ENCODE measurements around the gene CTSW. TPM values are rescaled to one million over a fixed set of nuclear protein-coding genes. Genes with fewer than 3 reads are reported as not detected.

The CTSW gene
- total RNA-seq, 1 experiment from 2014 or later = not detected

DNA sequence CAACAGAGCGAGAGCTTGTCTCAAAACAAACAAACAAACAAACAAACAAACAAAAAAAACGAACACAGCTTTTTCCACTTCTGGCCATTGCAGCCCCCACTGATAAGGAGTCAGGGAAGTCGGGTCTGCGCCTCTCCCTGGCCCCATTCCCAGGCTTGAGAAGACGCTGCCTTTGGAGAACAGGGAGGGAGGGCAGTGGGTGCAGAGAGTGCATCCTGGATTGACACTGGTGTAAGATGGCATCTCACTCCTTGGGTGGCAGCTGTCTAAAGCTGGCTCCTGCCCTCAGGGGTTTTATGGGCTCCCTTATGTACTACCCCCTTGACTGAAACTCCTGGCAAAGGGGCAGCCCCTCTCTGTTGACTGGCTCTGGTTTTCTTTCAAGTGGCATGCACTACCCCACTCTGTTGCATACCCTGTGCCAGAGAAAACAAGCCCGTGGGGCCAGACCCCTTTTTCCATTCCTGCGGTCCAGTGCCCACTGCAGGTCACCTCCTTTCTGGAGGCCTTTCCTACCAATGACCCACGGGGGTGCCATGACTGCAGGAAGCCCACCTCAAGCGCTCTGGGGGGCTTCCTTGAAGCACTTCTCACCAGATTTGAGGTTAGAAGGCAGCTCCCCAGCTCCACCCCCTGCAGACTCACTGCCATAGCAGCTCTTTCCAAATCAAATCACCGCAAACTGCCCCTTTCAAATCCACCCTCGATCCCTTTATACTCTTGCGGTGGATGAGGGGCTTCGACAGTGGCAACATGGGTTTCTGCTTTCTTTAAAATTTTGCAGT is 52.3 kb downstream of the CTSW start:
- no TSS peak for BruUV-seq (replicated peaks)
- DNase-seq (ENCODE audit: unreplicated experiment) = no peak
- no peaks in the 10 kb centered on the region for H3K9me3 Mint-ChIP-seq (ENCODE audit: unreplicated experiment)
- H3K27ac Mint-ChIP-seq (ENCODE audit: low read depth, unreplicated experiment) = no peak overlapping the region
- H3K27me3 Mint-ChIP-seq (ENCODE audit: insufficient read depth, unreplicated experiment) = no peaks in the 10 kb centered on the region
- H3K36me3 Mint-ChIP-seq (ENCODE audit: insufficient read depth, unreplicated experiment) = no peaks in the 10 kb centered on the region
- no peak overlapping the region for H3K4me3 Mint-ChIP-seq (ENCODE audit: unreplicated experiment)
- intact Hi-C loops (cut with micrococcal nuclease) = no loop called here
- TF ChIP-seq, protein P1, sequence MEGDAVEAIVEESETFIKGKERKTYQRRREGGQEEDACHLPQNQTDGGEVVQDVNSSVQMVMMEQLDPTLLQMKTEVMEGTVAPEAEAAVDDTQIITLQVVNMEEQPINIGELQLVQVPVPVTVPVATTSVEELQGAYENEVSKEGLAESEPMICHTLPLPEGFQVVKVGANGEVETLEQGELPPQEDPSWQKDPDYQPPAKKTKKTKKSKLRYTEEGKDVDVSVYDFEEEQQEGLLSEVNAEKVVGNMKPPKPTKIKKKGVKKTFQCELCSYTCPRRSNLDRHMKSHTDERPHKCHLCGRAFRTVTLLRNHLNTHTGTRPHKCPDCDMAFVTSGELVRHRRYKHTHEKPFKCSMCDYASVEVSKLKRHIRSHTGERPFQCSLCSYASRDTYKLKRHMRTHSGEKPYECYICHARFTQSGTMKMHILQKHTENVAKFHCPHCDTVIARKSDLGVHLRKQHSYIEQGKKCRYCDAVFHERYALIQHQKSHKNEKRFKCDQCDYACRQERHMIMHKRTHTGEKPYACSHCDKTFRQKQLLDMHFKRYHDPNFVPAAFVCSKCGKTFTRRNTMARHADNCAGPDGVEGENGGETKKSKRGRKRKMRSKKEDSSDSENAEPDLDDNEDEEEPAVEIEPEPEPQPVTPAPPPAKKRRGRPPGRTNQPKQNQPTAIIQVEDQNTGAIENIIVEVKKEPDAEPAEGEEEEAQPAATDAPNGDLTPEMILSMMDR (IDR thresholded peaks at IDR 0.05; ENCODE audit: unreplicated experiment) = no peak
- ChIA-PET CTCF (interaction anchor here (0.6 to 2.1 kb wide), 3 partner anchors 9 to 260 kb away, joined by 3 to 9 read pairs (median 5); no protein-coding TSS in a partner anchor), POLR2A (interaction anchor here (0.6 kb wide), 1 partner anchor 41 kb away, joined by 3 read pairs; the partner anchor contains the start of gene CCDC85B)
- H3K4me1 Mint-ChIP-seq (ENCODE audit: insufficient read depth, unreplicated experiment) = no peaks in the 10 kb centered on the region

- Mint-ChIP-seq H3K4me1 (ENCODE audit: insufficient read depth, unreplicated experiment) (no peaks in the 10 kb centered on the region), H3K9me3 (ENCODE audit: unreplicated experiment) (no peaks in the 10 kb centered on the region), H3K27me3 (ENCODE audit: insufficient read depth, unreplicated experiment) (no peaks in the 10 kb centered on the region), H3K27ac (ENCODE audit: low read depth, unreplicated experiment) (no peak overlapping the region), H3K36me3 (ENCODE audit: insufficient read depth, unreplicated experiment) (no peaks in the 10 kb centered on the region), H3K4me3 (ENCODE audit: unreplicated experiment) (no peak overlapping the region)
- TF ChIP-seq, protein P1 (IDR thresholded peaks at IDR 0.05; ENCODE audit: unreplicated experiment) = no peak
- intact Hi-C loops (cut with micrococcal nuclease) = no loop called here
- no TSS peak for BruUV-seq (replicated peaks)
- CTCF ChIA-PET = interaction anchor here (0.6 to 2.1 kb wide), 3 partner anchors 9 to 986 kb away, joined by 3 to 9 read pairs (median 3); no protein-coding TSS in a partner anchor
- DNase-seq (ENCODE audit: unreplicated experiment) = peak; percentile 9
- POLR2A ChIA-PET = no interaction called here
Observed at GRCh38 chr11:65932558-65932919, 52.9 kb downstream of the CTSW start.

Other genes with a start within 250 kb of the CTSW start
- gene SIPA1, start 241.7 kb upstream of the CTSW start, total RNA-seq (2022) = 4.9 TPM in 2 replicates
- gene RELA, start 216.9 kb upstream of the CTSW start, total RNA-seq (2022) = 82.1 and 83.0 TPM in 2 replicates
- 37.6 and 48.1 TPM in 2 replicates for gene KAT5, start 167.6 kb upstream of the CTSW start, total RNA-seq (2022)
- gene RNASEH2C, start 159.0 kb upstream of the CTSW start, total RNA-seq (2022) = 27.4 and 35.7 TPM in 2 replicates
- gene AP5B1, start 98.9 kb upstream of the CTSW start, total RNA-seq (2022) = 12.9 and 14.4 TPM in 2 replicates
- not detected in 2 replicates for gene OVOL1, start 92.8 kb upstream of the CTSW start, total RNA-seq (2022)
- gene SNX32, start 45.9 kb upstream of the CTSW start, total RNA-seq (2022) = not detected in 2 replicates
- gene CFL1, start 21.7 kb upstream of the CTSW start, total RNA-seq (2022) = 589 and 611 TPM in 2 replicates
- 59.0 and 77.6 TPM in 2 replicates for gene MUS81, start 19.4 kb upstream of the CTSW start, total RNA-seq (2022)
- gene EFEMP2, start 7.0 kb upstream of the CTSW start, total RNA-seq (2022) = 2.4 and 3.3 TPM in 2 replicates
- 79.8 and 80.8 TPM in 2 replicates for gene FIBP, start 8.6 kb downstream of the CTSW start, total RNA-seq (2022)
- gene CCDC85B, start 10.8 kb downstream of the CTSW start, total RNA-seq (2022) = 16.4 and 20.8 TPM in 2 replicates
- 95.3 and 124 TPM in 2 replicates for gene FOSL1, start 20.6 kb downstream of the CTSW start, total RNA-seq (2022)
- 48.0 and 49.4 TPM in 2 replicates for gene C11orf68, start 39.2 kb downstream of the CTSW start, total RNA-seq (2022)
- gene DRAP1, start 39.6 kb downstream of the CTSW start, total RNA-seq (2022) = 162 and 167 TPM in 2 replicates
- not detected in 2 replicates for gene TSGA10IP, start 65.6 kb downstream of the CTSW start, total RNA-seq (2022)
- 61.7 and 67.4 TPM in 2 replicates for gene SART1, start 81.9 kb downstream of the CTSW start, total RNA-seq (2022)
- gene EIF1AD, start 122.3 kb downstream of the CTSW start, total RNA-seq (2022) = 21.7 and 33.5 TPM in 2 replicates
- 154 and 198 TPM in 2 replicates for gene BANF1, start 122.7 kb downstream of the CTSW start, total RNA-seq (2022)
- not detected in 2 replicates for gene CST6, start 132.2 kb downstream of the CTSW start, total RNA-seq (2022)
- gene CATSPER1, start 146.6 kb downstream of the CTSW start, total RNA-seq (2022) = 0.61 and 0.79 TPM in 2 replicates
- gene GAL3ST3, start 169.3 kb downstream of the CTSW start, total RNA-seq (2022) = not detected in 2 replicates
- gene SF3B2, start 172.5 kb downstream of the CTSW start, total RNA-seq (2022) = 241 and 317 TPM in 2 replicates
- gene PACS1, start 190.4 kb downstream of the CTSW start, total RNA-seq (2022) = 32.2 and 33.5 TPM in 2 replicates

Measured in MCF 10A (cell line).